Endothelial cell of hepatic sinusoid (primary cell): ENCODE results near the gene CREM.
"Not testable (repeated sequence)": the region's sequence is repeated elsewhere in the genome, so short reads cannot be mapped to it uniquely, and the experiment has no call there.

ENCODE experiments used
- in situ Hi-C: cut with HindIII; loops from 2 replicates; pipeline ENCODE4 v1.10.0; 2017; ENCODE audit warnings: low sequenced_read_pairs

The CREM gene

GRCh38 chr10:35216956-35217355 lies 90.3 kb downstream of the CREM start:
- in situ Hi-C loops, result not testable (repeated sequence)

GRCh38 chr10:35217455-35217854 lies 90.8 kb downstream of the CREM start:
- in situ Hi-C loops, result no loop called here

GRCh38 chr10:35218339-35218955 lies 91.8 kb downstream of the CREM start:
- in situ Hi-C loops, result no loop called here

- in situ Hi-C loops, result no loop called here
Measured at GRCh38 chr10:35219292-35219691, 92.6 kb downstream of the CREM start.

- in situ Hi-C loops, result no loop called here
Measured at GRCh38 chr10:35219891-35220890, 93.5 kb downstream of the CREM start.

GRCh38 chr10:35223016-35223415 lies 96.4 kb downstream of the CREM start:
- in situ Hi-C loops, result no loop called here

GRCh38 chr10:35224045-35224740 lies 97.5 kb downstream of the CREM start:
- in situ Hi-C loops, result no loop called here

- in situ Hi-C loops, result no loop called here
Measured at GRCh38 chr10:35225204-35225603, 98.6 kb downstream of the CREM start.

GRCh38 chr10:35226507-35226906 lies 99.9 kb downstream of the CREM start:
- in situ Hi-C loops, result no loop called here

GRCh38 chr10:35228058-35228457 lies 101.4 kb downstream of the CREM start:
- in situ Hi-C loops, result no loop called here

GRCh38 chr10:35231646-35232045 lies 105.0 kb downstream of the CREM start:
- in situ Hi-C loops, result no loop called here

GRCh38 chr10:35232527-35232926 lies 105.9 kb downstream of the CREM start:
- in situ Hi-C loops, result no loop called here

GRCh38 chr10:35234073-35234472 lies 107.4 kb downstream of the CREM start:
- in situ Hi-C loops, result no loop called here

- in situ Hi-C loops, result no loop called here
Measured at GRCh38 chr10:35236739-35237138, 110.1 kb downstream of the CREM start.

GRCh38 chr10:35237766-35238512 lies 111.3 kb downstream of the CREM start:
- in situ Hi-C loops, result no loop called here

GRCh38 chr10:35244549-35244948 lies 117.9 kb downstream of the CREM start:
- in situ Hi-C loops, result no loop called here

- in situ Hi-C loops, result no loop called here
Measured at GRCh38 chr10:35246770-35247343, 120.2 kb downstream of the CREM start.

GRCh38 chr10:35251373-35252100 lies 124.9 kb downstream of the CREM start:
- in situ Hi-C loops, result no loop called here

- in situ Hi-C loops, result no loop called here
Measured at GRCh38 chr10:35257057-35257983, 130.7 kb downstream of the CREM start.
